ENCODE results near the gene ARMS2.

ARMS2 gene
- 0 reads per million in 4 donors for total RNA-seq

GRCh38 chr10:122454603-122455080 is at the start of gene ARMS2:
TSS of gene ARMS2 (plus strand) at chr10:122454653. CDS start at chr10:122454728, 75 bp downstream.
- no peak for DNase-seq

DNA sequence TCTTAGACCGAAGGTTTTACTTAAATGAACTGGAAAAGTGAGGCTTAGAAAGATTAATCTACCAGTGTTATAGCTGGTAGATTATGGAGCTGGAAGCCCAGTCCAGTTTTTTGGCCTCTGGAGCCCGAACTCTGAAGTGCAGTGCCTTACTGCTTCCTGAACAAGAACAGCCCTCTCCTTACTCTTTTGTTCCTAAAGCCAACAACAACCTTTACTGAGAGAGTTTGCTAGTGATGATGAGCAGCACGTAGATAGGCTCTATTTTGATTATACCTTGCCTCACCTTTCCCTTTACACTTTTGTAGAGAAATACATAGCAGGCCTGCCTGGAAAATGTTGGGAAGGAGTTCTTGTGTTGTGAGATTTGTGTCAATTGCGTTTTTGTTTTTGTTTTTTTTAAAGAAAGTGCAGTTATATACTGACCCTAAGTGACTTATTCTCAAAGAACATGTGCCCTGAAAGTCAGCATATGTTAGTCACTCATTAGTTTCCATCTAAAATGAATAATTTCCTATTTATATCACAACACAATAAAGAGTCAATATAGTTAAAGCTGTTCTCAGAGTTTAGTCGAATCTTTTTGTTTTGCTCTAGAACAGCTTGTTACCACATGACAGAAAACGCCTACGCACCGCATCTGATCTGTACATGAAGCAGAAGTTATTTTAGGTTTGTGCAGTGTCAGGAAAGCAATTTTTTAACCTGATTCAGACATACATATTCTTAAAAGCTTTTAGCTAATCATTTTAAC is 46.9 kb upstream of the ARMS2 start:
- DNase-seq, result peak in 2 of 5 donors; percentile 29 to 34

DNA sequence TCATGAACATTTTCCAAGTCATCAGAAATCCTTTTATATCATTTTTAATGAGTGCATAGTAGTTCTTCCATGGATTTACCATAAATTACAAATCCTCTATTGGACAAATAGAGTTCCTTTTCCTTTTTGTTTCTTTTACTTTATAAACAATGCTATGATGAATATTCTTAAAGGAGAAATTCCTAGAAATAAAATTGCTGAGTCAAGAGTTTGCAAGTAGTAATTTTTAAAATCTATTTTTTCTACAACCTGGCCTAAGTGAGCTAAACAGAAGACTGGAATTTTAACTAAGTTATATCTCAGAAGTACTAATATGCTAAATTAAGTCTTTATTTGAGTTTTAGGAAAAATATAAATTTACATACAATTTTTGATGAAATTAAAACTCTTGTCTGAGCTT is 41.1 kb upstream of the ARMS2 start:
- DNase-seq, result no peak

DNA sequence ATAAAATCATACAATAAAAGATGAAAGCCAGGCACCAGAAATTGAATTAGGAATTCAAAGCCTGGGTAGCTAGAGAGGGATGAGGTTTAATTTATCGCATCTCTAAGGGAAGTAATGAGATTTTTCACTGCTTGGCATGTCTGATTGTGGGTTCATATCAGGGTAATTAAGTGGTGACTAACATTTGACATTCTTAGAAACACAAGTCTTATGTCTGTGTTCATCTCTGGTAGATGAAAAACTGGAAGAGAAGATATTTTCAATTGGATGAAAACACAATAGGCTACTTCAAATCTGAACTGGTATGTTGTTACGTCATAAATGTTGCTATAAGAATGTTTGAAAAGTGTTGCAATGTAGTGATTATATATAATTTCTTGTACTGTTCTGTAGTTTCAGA is 36.8 kb upstream of the ARMS2 start:
- no peak for DNase-seq

DNA sequence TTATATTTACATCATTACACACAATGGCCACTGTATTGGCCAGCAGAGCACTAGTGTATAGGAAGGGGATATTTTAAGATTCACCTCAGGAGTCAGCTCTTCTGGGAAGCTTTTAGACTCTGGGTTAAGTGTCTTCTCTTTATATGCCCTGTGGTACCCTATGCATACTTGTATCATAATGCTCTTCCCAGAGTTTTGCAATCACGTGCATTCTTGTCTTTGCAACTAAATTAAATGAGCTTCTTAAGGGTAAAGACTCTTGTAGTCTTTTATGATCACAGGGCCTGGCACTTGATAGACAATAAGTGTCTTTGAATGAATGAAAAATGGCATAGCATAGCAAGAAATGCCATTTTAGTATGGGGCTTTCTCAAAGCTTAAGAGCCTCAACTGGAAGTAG is 35.4 kb upstream of the ARMS2 start:
- DNase-seq, result no peak

GRCh38 chr10:122419876-122420623 is 34.4 kb upstream of the ARMS2 start:
- DNase-seq, result no peak

GRCh38 chr10:122420624-122421007 is 33.8 kb upstream of the ARMS2 start:
- DNase-seq, result no peak

- no peak for DNase-seq
These were observed 33.3 kb upstream of the ARMS2 start for GRCh38 chr10:122421054-122421625.

DNA sequence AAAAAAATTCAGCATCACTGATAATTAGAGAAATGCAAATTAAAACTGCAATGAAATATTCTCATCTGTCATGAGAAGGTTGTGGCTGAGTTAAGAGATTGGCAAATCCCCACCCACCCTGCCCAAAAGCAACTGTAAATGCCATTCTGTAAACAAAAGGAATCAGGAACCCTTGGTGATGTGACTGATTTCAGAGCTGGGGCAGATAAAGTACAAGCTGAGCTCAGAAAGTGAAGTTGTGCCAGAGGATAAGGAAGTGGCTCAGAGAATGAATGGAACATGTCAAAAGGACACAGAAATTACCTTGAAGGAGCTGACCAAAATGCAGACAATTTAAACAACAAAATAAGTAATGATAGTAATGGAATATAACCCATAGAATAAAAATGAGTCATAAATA is 32.7 kb upstream of the ARMS2 start:
- no peak for DNase-seq

- no peak for DNase-seq
These were observed 32.0 kb upstream of the ARMS2 start for GRCh38 chr10:122422266-122422989.

DNA sequence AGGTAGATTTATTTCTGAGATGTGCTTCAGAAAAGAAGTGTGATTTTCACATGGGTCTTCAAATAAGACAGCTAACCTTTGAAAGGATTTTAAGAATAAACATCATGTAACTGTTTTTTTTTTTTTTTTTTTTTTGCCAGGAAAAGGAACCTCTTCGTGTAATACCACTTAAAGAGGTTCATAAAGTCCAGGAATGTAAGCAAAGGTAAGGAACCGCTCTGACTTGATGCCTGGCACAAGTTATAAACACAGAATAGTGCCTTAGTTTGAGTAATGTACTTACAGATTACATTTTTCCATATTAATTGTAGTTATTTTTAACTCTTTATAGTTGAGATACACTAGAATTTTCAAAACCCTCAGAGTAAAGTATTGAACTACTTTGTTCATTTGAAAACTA is 30.4 kb upstream of the ARMS2 start:
- DNase-seq, result no peak

- DNase-seq, result no peak
These were observed 27.6 kb upstream of the ARMS2 start for GRCh38 chr10:122426829-122427228.

DNA sequence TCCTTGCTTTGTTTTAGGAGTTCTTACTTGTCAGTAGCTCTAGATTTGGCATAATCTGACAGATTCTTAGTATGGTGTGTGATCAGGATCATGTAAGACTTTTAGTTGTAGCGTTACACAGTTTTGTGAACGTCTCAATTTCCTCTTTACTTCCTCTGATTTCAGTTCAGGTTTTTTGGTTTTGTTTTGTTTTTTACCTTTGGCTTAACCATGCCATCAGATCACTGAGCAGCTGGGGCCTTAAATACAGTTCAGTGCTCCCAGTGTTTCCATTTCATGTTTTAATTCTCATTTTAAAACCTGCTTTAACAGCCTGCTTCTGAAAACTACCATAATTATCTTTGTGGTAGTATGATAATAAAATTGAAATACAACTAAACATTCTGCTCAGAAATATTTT is 27.2 kb upstream of the ARMS2 start:
- DNase-seq, result no peak

DNA sequence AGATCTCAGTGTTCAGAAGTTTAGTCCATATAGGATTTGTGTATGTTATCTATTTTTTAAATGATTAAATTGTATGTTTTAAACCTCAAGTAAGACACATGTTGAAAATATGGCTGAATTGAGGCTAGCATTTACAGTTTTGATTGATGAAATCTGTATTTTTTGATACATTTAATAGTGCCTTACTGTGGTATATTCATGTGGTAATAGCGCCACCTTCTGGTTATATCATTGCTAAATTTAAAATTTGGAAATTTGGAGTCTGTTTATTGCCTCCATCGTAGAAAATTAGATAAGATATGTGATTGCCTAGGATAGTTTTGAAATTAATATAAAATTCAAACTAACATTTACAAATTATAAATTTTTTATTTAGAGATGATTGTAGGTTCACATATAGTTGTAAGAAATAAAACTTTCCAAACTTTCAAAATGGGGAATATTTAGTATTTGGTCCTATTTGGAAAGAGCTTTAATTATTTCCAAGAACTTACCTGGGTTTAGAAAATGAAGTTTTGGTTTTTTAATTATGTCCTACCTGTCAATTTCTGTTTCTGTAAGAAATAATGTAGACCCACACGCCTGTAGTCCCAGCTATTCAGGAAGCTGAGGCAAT is 19.1 kb upstream of the ARMS2 start:
- peak in 1 of 5 donors; percentile 27 for DNase-seq

- DNase-seq, result no peak
These were observed 12.5 kb upstream of the ARMS2 start for GRCh38 chr10:122441961-122442360.

DNA sequence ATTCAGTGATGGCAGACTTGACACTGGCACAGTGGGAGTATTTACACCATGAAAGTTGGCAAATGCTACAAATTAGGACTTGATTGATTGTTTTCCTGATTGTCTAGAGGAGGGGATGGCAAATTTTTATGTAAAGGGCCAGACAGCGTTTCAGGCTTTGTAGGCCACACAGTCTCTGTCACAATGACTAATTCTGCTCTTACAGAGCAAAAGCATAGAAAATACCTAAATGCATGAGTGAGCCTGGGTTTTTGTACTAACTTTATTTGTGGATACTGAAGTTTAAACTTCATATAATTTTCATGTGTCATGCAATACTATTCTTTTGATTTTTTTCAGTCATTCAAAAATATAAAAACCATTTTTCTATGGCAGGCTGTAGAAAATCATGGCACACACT is 9.0 kb upstream of the ARMS2 start:
- no peak for DNase-seq

DNA sequence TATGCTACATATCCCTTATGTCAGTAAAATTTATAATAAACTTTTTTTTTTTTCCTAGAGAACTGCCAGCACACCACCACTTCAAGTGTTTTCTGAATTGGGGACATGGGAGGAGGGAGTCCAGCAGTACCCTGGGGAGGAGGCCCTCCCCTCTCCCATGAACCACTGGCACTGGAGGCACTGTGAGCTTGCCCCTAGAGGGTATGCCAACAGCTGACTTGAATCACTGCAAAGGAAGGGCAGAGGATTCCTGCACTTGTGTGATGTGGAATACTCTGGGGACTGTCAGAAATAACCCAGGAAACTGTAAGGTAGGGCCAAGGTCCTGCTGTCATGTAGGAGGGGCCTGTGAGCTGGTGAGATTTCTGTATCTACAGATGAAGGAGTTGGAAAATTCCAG is 8.5 kb upstream of the ARMS2 start:
- no peak for DNase-seq

DNA sequence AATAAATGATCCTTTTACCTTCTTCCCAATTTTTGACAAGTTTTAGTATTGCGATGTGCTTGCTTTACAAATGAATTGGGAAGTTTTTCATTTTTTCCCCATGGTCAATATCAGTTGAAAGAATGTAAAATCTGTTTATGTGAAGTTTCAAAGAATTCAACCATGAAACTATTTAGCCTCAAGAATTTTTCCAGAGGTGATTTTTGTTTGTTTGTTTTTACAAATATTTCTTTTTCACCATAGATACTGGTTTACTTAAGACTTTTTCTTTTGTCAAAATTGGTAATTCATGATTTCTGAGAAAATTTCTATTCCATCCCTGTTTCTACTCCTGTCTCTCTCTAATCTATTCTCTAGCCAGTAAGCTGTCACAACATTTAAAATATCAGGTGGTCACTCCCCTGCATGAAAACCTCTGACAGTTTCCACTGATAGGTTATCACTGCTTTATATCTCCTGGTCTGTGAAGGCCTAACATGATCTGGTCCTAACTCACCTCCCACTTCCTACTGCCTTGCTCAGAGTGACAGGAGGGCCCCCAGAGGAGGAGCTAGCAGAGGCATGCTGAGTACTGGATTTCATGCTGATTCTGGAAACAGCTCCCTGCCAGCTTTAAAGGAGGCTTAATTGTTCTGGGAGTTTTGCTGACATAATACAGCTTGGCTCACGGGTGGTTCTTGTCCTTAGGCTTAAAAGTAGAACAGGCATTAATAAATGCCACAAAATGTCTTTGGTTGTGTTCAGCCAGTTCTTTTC is 7.6 kb upstream of the ARMS2 start:
- DNase-seq, result no peak

DNA sequence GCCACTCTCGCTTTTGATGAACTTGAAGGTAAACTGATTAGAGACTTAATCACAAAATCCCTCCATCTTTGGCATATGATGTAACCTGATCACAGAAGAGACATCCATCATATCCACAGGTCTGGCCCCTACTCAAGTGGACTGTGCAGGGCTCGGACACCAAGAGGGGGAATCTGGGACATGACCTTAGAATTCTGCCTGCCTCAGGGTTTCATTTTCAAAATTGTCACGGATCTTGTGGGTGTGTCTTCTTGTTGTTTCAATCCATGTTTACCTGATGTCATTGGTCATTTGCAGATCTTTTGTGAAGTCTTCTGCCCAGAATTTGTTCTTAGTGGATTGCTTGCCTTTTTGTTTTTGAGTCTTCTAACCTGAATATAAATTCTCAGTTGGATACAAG is 5.9 kb upstream of the ARMS2 start:
- DNase-seq, result no peak

DNA sequence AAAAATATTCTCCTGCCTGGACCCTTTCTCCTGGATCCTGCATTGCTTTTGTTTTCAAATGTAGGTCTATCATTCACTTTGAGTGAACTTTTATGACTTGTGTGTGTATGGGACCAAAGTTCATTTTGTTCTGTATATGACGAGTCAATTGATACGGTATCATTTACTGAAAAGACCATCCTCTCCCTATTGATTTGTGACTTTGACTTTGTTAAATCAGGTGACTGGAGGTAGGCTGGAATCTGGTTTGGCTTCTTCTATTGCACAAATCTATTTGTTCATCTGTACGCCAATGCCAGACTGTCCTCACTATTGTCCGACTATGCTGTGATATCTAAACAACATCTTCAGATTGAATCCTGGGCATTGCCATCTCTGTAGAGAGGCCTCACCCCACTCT is 5.3 kb upstream of the ARMS2 start:
- no peak for DNase-seq

GRCh38 chr10:122450353-122450990 is 4.0 kb upstream of the ARMS2 start:
- DNase-seq, result no peak

Measured in T-helper 1 cell (primary cell).